Mesenchymal stem cell (in vitro differentiated cells and primary cell): ENCODE measurements around the gene MATCAP1.
A peak's percentile ranks its signal among the peaks of the same experiment; 100 is the strongest.

ENCODE experiments used
- DNase-seq: peaks from one replicate; pipeline ENCODE4 v3.0.0-alpha.2; 2013
- H2AFZ ChIP-seq: one replicate; pipeline ENCODE4 v1.6.1; 2013; ENCODE audit warnings: low read depth, mild to moderate bottlenecking, control low read depth, inconsistent platforms, low read length, moderate library complexity
- H2AK5ac ChIP-seq: 2 replicates; pipeline ENCODE4 v1.6.1; 2013; ENCODE audit warnings: low read length, moderate library complexity, mild to moderate bottlenecking, inconsistent platforms; ENCODE audit not compliant: severe bottlenecking
- H2BK120ac ChIP-seq: one replicate; pipeline ENCODE4 v1.6.1; 2013; ENCODE audit warnings: low read depth, mild to moderate bottlenecking, inconsistent platforms, low read length, moderate library complexity
- H2BK12ac ChIP-seq, 2 experiments: one replicate each; pipeline ENCODE4 v1.6.1; 2013; ENCODE audit warnings: inconsistent platforms in 2 of 2, low read length in 2 of 2, mild to moderate bottlenecking in 2 of 2, moderate library complexity in 2 of 2, control low read depth in 1 of 2
- H2BK15ac ChIP-seq: one replicate; pipeline ENCODE4 v1.6.1; 2013; ENCODE audit warnings: mild to moderate bottlenecking, low read depth, inconsistent platforms; ENCODE audit not compliant: poor library complexity, severe bottlenecking
- H2BK5ac ChIP-seq: 2 replicates; pipeline ENCODE4 v1.6.1; 2013; ENCODE audit warnings: low read depth, mild to moderate bottlenecking, low read length, control low read depth, inconsistent platforms; ENCODE audit not compliant: poor library complexity, severe bottlenecking
- H3K14ac ChIP-seq, 2 experiments: one replicate each; pipeline ENCODE4 v1.6.1; 2013; ENCODE audit warnings: inconsistent platforms in 2 of 2, low read length in 2 of 2, control low read depth in 1 of 2, mild to moderate bottlenecking in 1 of 2, moderate library complexity in 1 of 2
- H3K18ac ChIP-seq, 2 experiments: one replicate each; pipeline ENCODE4 v1.6.1; 2013; ENCODE audit warnings: inconsistent platforms in 2 of 2, low read length in 2 of 2, control low read depth in 1 of 2, low read depth in 1 of 2, mild to moderate bottlenecking in 1 of 2
- H3K23ac ChIP-seq, 2 experiments: one replicate each; pipeline ENCODE4 v1.6.1; 2013; ENCODE audit warnings: inconsistent platforms in 2 of 2, low read length in 2 of 2, mild to moderate bottlenecking in 2 of 2, moderate library complexity in 2 of 2, control low read depth in 1 of 2
- H3K27ac ChIP-seq: 2 replicates; pipeline ENCODE4 v1.5.1; 2013; ENCODE audit warnings: mild to moderate bottlenecking, moderate library complexity, low read length, control low read depth, inconsistent platforms; ENCODE audit not compliant: poor library complexity, severe bottlenecking
- H3K27me3 ChIP-seq, 2 experiments: 2 replicates each; pipeline versions ENCODE4 v1.6.1 to v1.7.0; 2013; ENCODE audit warnings: low read length in 2 of 2, mild to moderate bottlenecking in 2 of 2, moderate library complexity in 2 of 2, control low read depth in 1 of 2, inconsistent platforms in 1 of 2; ENCODE audit not compliant: control insufficient read depth in 1 of 2, insufficient read depth in 1 of 2
- H3K36me3 ChIP-seq, 2 experiments: 2 replicates each; pipeline versions ENCODE4 v1.6.1 to v1.7.0; 2013; ENCODE audit warnings: low read length in 2 of 2, control low read depth in 1 of 2, inconsistent platforms in 1 of 2, low read depth in 1 of 2, mild to moderate bottlenecking in 1 of 2; ENCODE audit not compliant: insufficient read depth in 2 of 2, control insufficient read depth in 1 of 2
- H3K4ac ChIP-seq, 2 experiments: one replicate each; pipeline ENCODE4 v1.6.1; 2013; ENCODE audit warnings: inconsistent platforms in 2 of 2, low read length in 2 of 2, mild to moderate bottlenecking in 2 of 2, moderate library complexity in 2 of 2, control low read depth in 1 of 2, low read depth in 1 of 2
- H3K4me1 ChIP-seq: 2 replicates; pipeline ENCODE4 v1.6.1; 2013; ENCODE audit warnings: low read depth, low read length, control low read depth; ENCODE audit not compliant: control insufficient read depth, insufficient read depth
- H3K4me2 ChIP-seq: 2 replicates; pipeline ENCODE4 v1.6.1; 2013; ENCODE audit warnings: low read length, mild to moderate bottlenecking, inconsistent platforms; ENCODE audit not compliant: poor library complexity, severe bottlenecking
- H3K4me3 ChIP-seq, 2 experiments: 2 replicates each; pipeline versions ENCODE4 v1.5.1 to v1.7.0; 2013; ENCODE audit warnings: low read length in 2 of 2, mild to moderate bottlenecking in 2 of 2, control low read depth in 1 of 2, low read depth in 1 of 2; ENCODE audit not compliant: insufficient read depth in 1 of 2
- H3K79me1 ChIP-seq: replicated peaks from 2 replicates; pipeline ENCODE4 v1.6.1; 2013; ENCODE audit warnings: mild to moderate bottlenecking, control low read depth, low read length, inconsistent platforms; ENCODE audit not compliant: poor library complexity, severe bottlenecking
- H3K9ac ChIP-seq: 2 replicates; pipeline ENCODE4 v1.7.0; 2013; ENCODE audit warnings: mild to moderate bottlenecking, low read length, moderate library complexity
- H3K9me3 ChIP-seq: 2 replicates; pipeline ENCODE4 v1.7.0; 2013; ENCODE audit warnings: mild to moderate bottlenecking, low read length; ENCODE audit not compliant: control insufficient read depth
- H4K8ac ChIP-seq: one replicate; pipeline ENCODE4 v1.6.1; 2013; ENCODE audit warnings: inconsistent platforms, mild to moderate bottlenecking, low read length, moderate library complexity
- H4K91ac ChIP-seq: one replicate; pipeline ENCODE4 v1.6.1; 2013; ENCODE audit warnings: mild to moderate bottlenecking, low read length, inconsistent platforms
- WGBS: methylation state at CpG from one replicate; pipeline ENCODE4 v1.1.7; 2013; ENCODE audit warnings: mixed read lengths; 5-methylcytosine and 5-hydroxymethylcytosine counted together

The MATCAP1 gene

GRCh38 chr16:67198238-67198734 is 14.5 kb upstream of the MATCAP1 start:
- Histone ChIP-seq H2AK5ac (no peak overlapping the region), H3K4me2 (no peak overlapping the region), H3K79me1 (peaks cover 37% of the 10 kb centered on the region), H3K14ac (no peak overlapping the region), H3K4me3 (no peak overlapping the region), H3K4ac (peak overlapping the region in 1 of 2 experiments; percentile 41), H4K8ac (peak overlapping the region; percentile 39), H2BK120ac (no peak overlapping the region), H2BK12ac (no peak overlapping the region), H3K23ac (no peak overlapping the region), H3K4me1 (peaks cover 22% of the 10 kb centered on the region), H4K91ac (peak overlapping the region; percentile 18), H3K27me3 (no peaks in the 10 kb centered on the region), H3K9ac (peak overlapping the region; percentile 25), H3K9me3 (no peaks in the 10 kb centered on the region), H3K36me3 (peaks cover 58 to 96% of the 10 kb centered on the region in 2 experiments), H2AFZ (no peak overlapping the region), H3K18ac (no peak overlapping the region), H3K27ac (no peak overlapping the region), H2BK5ac (no peak overlapping the region), H2BK15ac (no peak overlapping the region)
- WGBS = 94% methylated on average over 10 of the region's 12 CpGs
- DNase-seq = peak; percentile 43

- Histone ChIP-seq H3K4ac (no peak overlapping the region), H3K18ac (no peak overlapping the region), H2AK5ac (no peak overlapping the region), H3K36me3 (peaks cover 59 to 92% of the 10 kb centered on the region in 2 experiments), H2BK12ac (no peak overlapping the region), H3K9me3 (no peaks in the 10 kb centered on the region), H3K4me3 (no peak overlapping the region), H2BK5ac (no peak overlapping the region), H2BK15ac (no peak overlapping the region), H4K8ac (no peak overlapping the region), H3K14ac (no peak overlapping the region), H4K91ac (no peak overlapping the region), H3K9ac (peak overlapping the region; percentile 25), H2BK120ac (no peak overlapping the region), H2AFZ (no peak overlapping the region), H3K79me1 (peaks cover 37% of the 10 kb centered on the region), H3K4me1 (peaks cover 28% of the 10 kb centered on the region), H3K27ac (no peak overlapping the region), H3K27me3 (no peaks in the 10 kb centered on the region), H3K4me2 (no peak overlapping the region), H3K23ac (no peak overlapping the region)
- DNase-seq = no peak
- 91% methylated on average over 6 of the region's 6 CpGs for WGBS
These were observed 13.9 kb upstream of the MATCAP1 start for GRCh38 chr16:67197704-67198103.

DNA sequence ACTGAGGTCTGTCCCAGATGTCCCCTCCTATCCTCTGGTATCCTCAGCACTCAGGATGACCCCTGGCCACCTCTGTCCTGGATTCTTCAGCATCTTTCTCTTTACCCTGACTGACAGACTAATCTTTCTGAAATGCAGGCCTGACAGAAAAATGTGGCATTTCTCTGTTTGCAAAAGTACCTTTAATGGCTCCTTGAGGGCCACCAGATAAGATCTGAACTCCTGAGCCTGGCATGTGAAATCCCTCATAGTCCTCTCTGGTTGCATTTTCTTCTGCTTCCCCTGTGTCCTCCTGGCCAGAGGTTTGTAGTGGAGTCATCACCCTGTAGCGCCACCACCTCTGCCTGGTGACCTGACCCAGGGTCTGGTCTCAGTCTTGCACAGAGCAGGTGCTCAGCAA is 13.1 kb upstream of the MATCAP1 start:
- Histone ChIP-seq H3K27ac (no peak overlapping the region), H2AFZ (no peak overlapping the region), H2BK120ac (no peak overlapping the region), H3K36me3 (peaks cover 59 to 84% of the 10 kb centered on the region in 2 experiments), H3K18ac (no peak overlapping the region), H2BK15ac (no peak overlapping the region), H3K4ac (no peak overlapping the region), H4K8ac (no peak overlapping the region), H3K9ac (no peak overlapping the region), H2AK5ac (no peak overlapping the region), H3K4me2 (no peak overlapping the region), H2BK12ac (no peak overlapping the region), H3K27me3 (no peaks in the 10 kb centered on the region), H4K91ac (no peak overlapping the region), H3K14ac (no peak overlapping the region), H3K4me1 (peaks cover 28% of the 10 kb centered on the region), H3K9me3 (no peaks in the 10 kb centered on the region), H2BK5ac (no peak overlapping the region), H3K23ac (no peak overlapping the region), H3K79me1 (peaks cover 37% of the 10 kb centered on the region), H3K4me3 (no peak overlapping the region)
- no peak for DNase-seq
- WGBS = 100% methylated on average over 1 of the region's 1 CpG

GRCh38 chr16:67195676-67196075 is 11.9 kb upstream of the MATCAP1 start:
- H2AFZ ChIP-seq = no peak overlapping the region
- H2BK12ac ChIP-seq = no peak overlapping the region
- 86% methylated on average over 5 of the region's 5 CpGs for WGBS
- H4K8ac ChIP-seq = no peak overlapping the region
- H3K4me3 ChIP-seq = no peak overlapping the region
- no peak for DNase-seq
- H3K27ac ChIP-seq = no peak overlapping the region
- H3K18ac ChIP-seq = no peak overlapping the region
- no peak overlapping the region for H3K9ac ChIP-seq
- no peak overlapping the region for H3K4me2 ChIP-seq
- H3K27me3 ChIP-seq = no peaks in the 10 kb centered on the region
- H2BK5ac ChIP-seq = no peak overlapping the region
- H3K14ac ChIP-seq = no peak overlapping the region
- no peak overlapping the region for H3K4ac ChIP-seq
- no peaks in the 10 kb centered on the region for H3K9me3 ChIP-seq
- no peak overlapping the region for H2BK15ac ChIP-seq
- H2BK120ac ChIP-seq = no peak overlapping the region
- peaks cover 56 to 74% of the 10 kb centered on the region in 2 experiments for H3K36me3 ChIP-seq
- H3K23ac ChIP-seq = no peak overlapping the region
- H2AK5ac ChIP-seq = no peak overlapping the region
- H3K79me1 ChIP-seq = peaks cover 35% of the 10 kb centered on the region
- H3K4me1 ChIP-seq = peaks cover 31% of the 10 kb centered on the region
- no peak overlapping the region for H4K91ac ChIP-seq
